Mesendoderm (in vitro differentiated cells): Measurements from ENCODE around the gene SPAG5.

ENCODE experiments used
- DNase-seq: peaks from one replicate; pipeline ENCODE4 v3.0.0; 2013
- H2AK5ac ChIP-seq: 2 replicates; pipeline ENCODE4 v1.6.1; 2013; ENCODE audit warnings: low read length, inconsistent platforms
- H2BK120ac ChIP-seq: 2 replicates; pipeline ENCODE4 v1.6.1; 2013; ENCODE audit warnings: low read depth, mild to moderate bottlenecking, low read length, moderate library complexity, mixed read lengths
- H2BK15ac ChIP-seq: replicated peaks from 2 replicates; pipeline ENCODE4 v1.6.1; 2013; ENCODE audit warnings: low read depth, mild to moderate bottlenecking, moderate library complexity
- H2BK5ac ChIP-seq: 2 replicates; pipeline ENCODE4 v1.6.1; 2013; ENCODE audit warnings: low read length, inconsistent platforms
- H3K18ac ChIP-seq: 2 replicates; pipeline ENCODE4 v1.6.1; 2013; ENCODE audit warnings: mild to moderate bottlenecking, low read length, mixed read lengths
- H3K23ac ChIP-seq: one replicate; pipeline ENCODE4 v1.6.1; 2013; ENCODE audit warnings: low read length
- H3K27ac ChIP-seq: 2 replicates; pipeline ENCODE4 v1.5.1; 2013; ENCODE audit warnings: low read depth, mild to moderate bottlenecking, inconsistent platforms, low read length, moderate library complexity
- H3K27me3 ChIP-seq: 2 replicates; pipeline ENCODE4 v1.6.1; 2013; ENCODE audit warnings: low read length, control low read depth, mild to moderate bottlenecking, inconsistent platforms; ENCODE audit not compliant: insufficient read depth, poor library complexity
- H3K36me3 ChIP-seq: 2 replicates; pipeline ENCODE4 v1.6.1; 2013; ENCODE audit warnings: low read length, inconsistent platforms; ENCODE audit not compliant: control insufficient read depth, insufficient read depth
- H3K4ac ChIP-seq: one replicate; pipeline ENCODE4 v1.6.1; 2013; ENCODE audit warnings: low read depth, mild to moderate bottlenecking, low read length, moderate library complexity
- H3K4me1 ChIP-seq: 2 replicates; pipeline ENCODE4 v1.6.1; 2013; ENCODE audit warnings: low read depth, low read length, inconsistent platforms; ENCODE audit not compliant: control insufficient read depth
- H3K4me2 ChIP-seq: 2 replicates; pipeline ENCODE4 v1.6.1; 2013; ENCODE audit warnings: low read length
- H3K4me3 ChIP-seq: 2 replicates; pipeline ENCODE4 v1.5.1; 2013; ENCODE audit warnings: mild to moderate bottlenecking, low read length
- H3K56ac ChIP-seq: one replicate; pipeline ENCODE4 v1.6.1; 2013; ENCODE audit warnings: low read length
- H3K79me1 ChIP-seq: 2 replicates; pipeline ENCODE4 v1.6.1; 2013; ENCODE audit warnings: low read length, inconsistent platforms
- H3K79me2 ChIP-seq: 2 replicates; pipeline ENCODE4 v1.6.1; 2013; ENCODE audit warnings: mild to moderate bottlenecking, low read length; ENCODE audit not compliant: control insufficient read depth, insufficient read depth
- H3K9ac ChIP-seq: 2 replicates; pipeline ENCODE4 v1.6.1; 2013; ENCODE audit warnings: low read length, inconsistent platforms
- H4K5ac ChIP-seq: one replicate; pipeline ENCODE4 v1.6.1; 2013; ENCODE audit warnings: low read length
- H4K8ac ChIP-seq: one replicate; pipeline ENCODE4 v1.6.1; 2013; ENCODE audit warnings: low read depth, mild to moderate bottlenecking, control low read depth, low read length, moderate library complexity
- WGBS: extraction: QIAGEN DNeasy Blood & Tissue Kit; methylation state at CpG from one replicate; pipeline ENCODE4 v1.1.7; 2013; ENCODE audit warnings: low lambda C conversion rate, missing lambda C conversion rate; ENCODE audit not compliant: insufficient coverage; ENCODE audit errors: extremely low coverage; 5-methylcytosine and 5-hydroxymethylcytosine counted together

SPAG5 gene

DNA sequence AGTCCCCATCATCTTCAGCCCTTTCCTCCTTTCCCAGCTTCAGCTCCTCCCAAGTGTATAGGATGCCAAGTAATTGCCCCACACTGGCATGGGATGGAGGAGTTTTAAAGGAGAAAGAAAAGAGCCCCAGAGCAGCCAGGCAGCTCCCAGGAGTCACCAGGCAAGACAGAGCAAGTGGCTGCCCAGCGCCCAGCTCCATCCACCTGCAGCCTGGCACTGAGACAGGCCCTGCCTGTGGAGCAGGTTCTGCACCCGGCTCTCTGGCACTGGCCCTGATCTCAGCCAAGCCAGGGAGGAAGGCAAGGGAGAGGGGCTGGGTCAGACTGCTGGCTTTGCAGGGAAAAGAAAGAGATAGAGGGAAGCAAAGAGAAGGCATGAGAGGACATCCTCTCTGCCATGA, 71.0 kb downstream of the SPAG5 start:
- Histone ChIP-seq H4K5ac (no peak overlapping the region), H3K23ac (no peak overlapping the region), H3K4me3 (no peak overlapping the region), H3K4me2 (no peak overlapping the region), H3K79me1 (no peaks in the 10 kb centered on the region), H2BK5ac (no peak overlapping the region), H3K4me1 (no peaks in the 10 kb centered on the region), H3K9ac (no peak overlapping the region), H3K4ac (no peak overlapping the region), H3K56ac (no peak overlapping the region), H2AK5ac (no peak overlapping the region), H4K8ac (no peak overlapping the region), H3K27me3 (no peaks in the 10 kb centered on the region), H3K79me2 (no peaks in the 10 kb centered on the region), H3K18ac (no peak overlapping the region), H2BK15ac (no peak overlapping the region), H2BK120ac (no peak overlapping the region), H3K36me3 (no peaks in the 10 kb centered on the region), H3K27ac (no peak overlapping the region)
- no CpG with 5 or more reads among the region's 2 CpGs for WGBS
- DNase-seq: no peak
